ENCODE measurements around the gene FAM76B.

GRCh38 chr11:95728094-95728493 is 61.5 kb downstream of the FAM76B start:
- TF ChIP-seq CTCF (IDR thresholded peaks at IDR 0.05; ENCODE audit: insufficient read depth, low read length, poor library complexity, severe bottlenecking): no peak
- TF ChIP-seq EZH2phosphoT487 (conservative IDR thresholded peaks at IDR 0.05; ENCODE audit: low read length): no peak
